Raji (cell line): Measurements from ENCODE around the gene FBLN5.

Experiments
- POLR2A ChIP-seq: IDR thresholded peaks from 2 replicates; pipeline ENCODE4 v1.6.1; 2011; ENCODE audit warnings: low read depth, low read length, control low read depth; ENCODE audit not compliant: insufficient read depth

The FBLN5 gene, protein sequence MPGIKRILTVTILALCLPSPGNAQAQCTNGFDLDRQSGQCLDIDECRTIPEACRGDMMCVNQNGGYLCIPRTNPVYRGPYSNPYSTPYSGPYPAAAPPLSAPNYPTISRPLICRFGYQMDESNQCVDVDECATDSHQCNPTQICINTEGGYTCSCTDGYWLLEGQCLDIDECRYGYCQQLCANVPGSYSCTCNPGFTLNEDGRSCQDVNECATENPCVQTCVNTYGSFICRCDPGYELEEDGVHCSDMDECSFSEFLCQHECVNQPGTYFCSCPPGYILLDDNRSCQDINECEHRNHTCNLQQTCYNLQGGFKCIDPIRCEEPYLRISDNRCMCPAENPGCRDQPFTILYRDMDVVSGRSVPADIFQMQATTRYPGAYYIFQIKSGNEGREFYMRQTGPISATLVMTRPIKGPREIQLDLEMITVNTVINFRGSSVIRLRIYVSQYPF

DNA sequence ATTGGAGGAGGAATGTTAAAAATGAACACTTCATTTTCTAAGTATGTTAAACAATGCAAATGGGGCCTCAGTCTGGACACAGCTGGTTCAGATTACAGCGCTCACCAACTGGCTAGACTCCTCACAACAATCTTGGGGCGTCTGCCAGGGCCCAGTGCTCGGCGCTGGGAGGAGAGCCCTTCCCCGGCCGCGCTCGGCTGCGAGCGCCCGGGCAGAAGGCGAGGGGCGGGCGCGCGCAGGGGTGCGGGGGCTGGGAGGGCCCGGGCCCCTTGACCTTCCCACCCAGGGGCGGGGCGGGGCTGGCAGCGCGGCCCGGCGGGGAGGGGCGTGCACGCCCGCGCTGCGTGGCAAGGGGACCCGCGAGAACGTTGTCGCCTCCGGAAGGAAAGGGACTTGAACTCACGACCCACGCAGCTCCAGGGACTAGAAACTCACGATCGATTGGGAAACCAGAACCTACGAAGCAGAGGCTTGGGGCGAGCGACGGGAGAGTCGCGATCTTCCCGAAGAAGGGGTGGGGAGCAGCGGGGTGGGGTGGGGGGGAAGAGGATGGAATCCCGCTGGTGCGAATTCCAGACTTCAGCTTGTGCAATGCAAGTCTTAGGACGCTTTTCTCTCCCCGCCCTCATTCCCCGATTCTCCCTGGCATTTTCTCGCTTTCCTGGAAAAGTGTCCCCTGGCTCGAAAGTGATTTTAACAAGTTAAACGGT lies at the start of gene FBLN5:
Gene FBLN5, minus strand, starts transcription at position 220 of the 710 bp plus-strand sequence. CDS start 465 bp downstream, outside the sequence.
- no peak for TF ChIP-seq POLR2A

- TF ChIP-seq POLR2A, result no peak
Measured at GRCh38 chr14:91996948-91997371, 49.5 kb upstream of the FBLN5 start.

DNA sequence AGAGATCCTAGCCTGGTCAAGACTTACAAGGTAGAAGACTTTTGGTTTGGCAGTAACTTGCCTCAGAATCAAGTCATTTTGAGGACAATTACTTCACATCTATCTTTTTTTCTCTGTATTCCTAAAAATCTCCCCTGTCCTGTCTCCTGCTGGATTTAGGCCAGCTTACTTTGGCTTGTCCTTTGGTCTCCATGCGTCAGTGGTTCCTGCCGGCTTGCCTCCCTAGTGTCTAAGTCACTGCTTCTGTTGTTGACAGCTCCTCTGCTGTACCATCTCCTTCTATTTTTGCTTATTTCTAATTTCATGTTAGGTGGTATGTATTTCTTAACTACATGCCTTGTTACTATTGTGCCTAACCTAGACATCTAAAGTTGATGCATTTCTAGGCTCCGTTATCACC lies 39.7 kb upstream of the FBLN5 start:
- TF ChIP-seq POLR2A, result no peak

GRCh38 chr14:91985521-91986255 lies 38.2 kb upstream of the FBLN5 start:
- TF ChIP-seq POLR2A, result no peak

GRCh38 chr14:91985008-91985407 lies 37.5 kb upstream of the FBLN5 start:
- TF ChIP-seq POLR2A, result no peak

- TF ChIP-seq POLR2A, result no peak
Measured at GRCh38 chr14:91983588-91983987, 36.1 kb upstream of the FBLN5 start.

GRCh38 chr14:91980157-91980556 lies 32.7 kb upstream of the FBLN5 start:
- no peak for TF ChIP-seq POLR2A

DNA sequence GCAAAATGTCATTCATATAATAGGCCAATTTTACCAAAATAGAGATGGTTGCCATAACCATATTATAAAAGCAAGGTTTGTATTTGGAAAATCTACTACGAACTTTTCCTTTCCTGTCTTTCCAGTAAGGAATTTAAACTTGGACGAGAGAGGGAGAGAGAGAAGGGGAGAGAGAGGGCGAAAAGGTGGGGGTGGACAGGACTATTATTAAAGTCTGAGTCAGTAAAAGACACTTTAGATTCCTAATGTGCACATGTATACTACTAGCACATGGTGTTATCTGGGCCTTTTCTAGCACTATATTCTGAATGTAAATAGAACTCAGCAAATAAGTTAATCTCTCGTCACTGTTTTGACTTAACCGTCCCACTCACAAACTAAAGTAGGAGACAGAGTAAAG lies 30.4 kb upstream of the FBLN5 start:
- no peak for TF ChIP-seq POLR2A

- TF ChIP-seq POLR2A, result no peak
Measured at GRCh38 chr14:91975763-91976162, 28.3 kb upstream of the FBLN5 start.

GRCh38 chr14:91971188-91971778 lies 23.8 kb upstream of the FBLN5 start:
- no peak for TF ChIP-seq POLR2A

- no peak for TF ChIP-seq POLR2A
Measured at GRCh38 chr14:91968280-91968679, 20.8 kb upstream of the FBLN5 start.

DNA sequence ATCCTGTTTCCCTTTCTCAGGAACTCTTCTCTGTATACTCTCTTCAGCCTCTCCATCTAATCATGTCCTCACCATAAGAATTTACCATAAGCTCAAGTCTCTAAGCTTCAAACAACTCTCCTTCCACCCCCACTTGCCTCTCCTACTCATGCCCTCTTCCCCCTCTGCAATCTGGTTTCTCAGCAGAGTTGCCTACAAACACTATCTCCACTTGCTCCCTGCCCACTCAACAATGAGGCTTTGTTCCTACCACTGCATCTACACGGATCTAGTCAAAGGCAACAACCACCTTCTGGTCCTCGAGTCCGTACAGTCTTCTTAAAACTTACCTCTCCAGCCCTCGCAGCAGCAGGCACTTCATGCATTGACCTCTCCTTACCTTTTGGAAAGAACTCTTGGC lies 17.2 kb upstream of the FBLN5 start:
- no peak for TF ChIP-seq POLR2A

- TF ChIP-seq POLR2A, result no peak
Measured at GRCh38 chr14:91964011-91964410, 16.5 kb upstream of the FBLN5 start.

DNA sequence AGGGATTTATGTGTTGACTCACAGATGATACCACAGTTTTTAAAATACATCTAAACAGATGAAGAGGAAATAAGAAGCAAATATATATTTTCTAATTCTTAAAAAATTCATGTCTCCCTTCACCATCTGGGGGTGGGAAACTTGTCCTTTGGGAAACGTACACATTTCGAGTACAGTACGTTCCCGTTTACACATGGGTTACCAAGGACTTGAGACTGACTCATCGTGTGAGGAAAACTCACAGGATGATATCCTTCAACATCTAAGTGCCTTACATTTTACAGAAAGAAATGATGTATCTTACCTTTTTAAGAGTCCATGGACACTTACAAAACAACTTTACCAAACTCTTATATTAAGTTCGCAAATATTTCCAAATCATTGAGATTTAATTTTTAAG lies 16.0 kb upstream of the FBLN5 start:
- no peak for TF ChIP-seq POLR2A
